ENCODE measurements around the gene NSMF.
A peak's percentile ranks its signal among the peaks of the same experiment; 100 is the strongest.

The NSMF gene

DNA sequence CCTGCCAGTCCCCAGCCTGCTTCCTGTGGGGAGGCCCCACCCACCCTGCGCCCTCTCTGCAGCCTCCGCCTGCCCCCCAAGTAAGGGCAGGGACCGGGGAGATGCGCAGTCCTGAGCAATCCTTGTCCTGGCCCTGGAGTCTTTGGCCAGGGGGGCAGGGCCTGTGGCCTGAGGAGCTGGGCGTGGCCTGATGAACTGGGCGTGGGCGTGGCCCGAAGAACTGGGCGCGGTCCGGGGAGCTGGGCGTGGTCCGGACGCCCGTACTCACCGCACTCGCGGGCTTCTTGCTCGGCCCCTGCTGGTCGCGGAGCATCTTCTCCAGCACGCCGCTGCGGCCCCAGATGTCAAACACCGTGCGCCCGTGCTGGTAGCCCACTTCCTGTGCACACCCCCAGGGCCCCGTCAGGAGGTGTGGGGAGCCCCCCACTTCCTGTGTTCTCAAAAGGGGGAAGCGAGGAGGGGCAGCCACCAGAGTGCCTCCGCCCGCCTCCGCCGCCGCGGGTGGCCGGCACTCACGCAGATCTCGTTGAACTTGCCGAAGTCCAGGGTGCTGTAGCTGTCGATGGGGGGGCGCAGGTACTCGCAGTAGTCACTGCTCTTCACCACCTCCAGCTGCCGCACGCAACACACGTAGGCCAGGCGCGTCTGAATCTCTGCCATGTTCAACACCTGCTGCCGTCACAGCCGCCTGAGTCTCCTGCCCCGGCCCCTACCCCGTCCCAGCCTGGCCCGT, 2.7 kb upstream of the NSMF start:
- Histone ChIP-seq H3K4me3 (ENCODE audit: low read depth, low read length, poor library complexity, severe bottlenecking) (peak overlapping the region; percentile 48), H3K27me3 (ENCODE audit: insufficient read depth, low read length) (peaks cover 5% of the 10 kb centered on the region; the same call in 1 of the 2 replicates), H3K9me3 (ENCODE audit: low read length) (no peaks in the 10 kb centered on the region), H3K27ac (ENCODE audit: low read depth, low read length, poor library complexity, severe bottlenecking) (no peak overlapping the region), H3K4me1 (ENCODE audit: insufficient read depth, low read length, severe bottlenecking) (peaks cover 32% of the 10 kb centered on the region), H3F3A (ENCODE audit: insufficient read depth, low read length) (no peaks in the 10 kb centered on the region), H2AFZ (ENCODE audit: low read length) (no peak overlapping the region), H3K79me2 (ENCODE audit: insufficient read depth, low read length) (no peaks in the 10 kb centered on the region), H3K9me2 (ENCODE audit: low read depth, low read length) (no peaks in the 10 kb centered on the region), H4K20me1 (ENCODE audit: insufficient read depth, low read length) (no peaks in the 10 kb centered on the region), H3K4me2 (ENCODE audit: low read length) (peak overlapping the region; percentile 61), H3K36me3 (ENCODE audit: insufficient read depth, low read length) (peaks cover 8% of the 10 kb centered on the region; the same call in 1 of the 2 replicates), H3K9ac (ENCODE audit: low read length) (peak overlapping the region; percentile 12; the same call in 1 of the 2 replicates)
- TF ChIP-seq, protein P1, sequence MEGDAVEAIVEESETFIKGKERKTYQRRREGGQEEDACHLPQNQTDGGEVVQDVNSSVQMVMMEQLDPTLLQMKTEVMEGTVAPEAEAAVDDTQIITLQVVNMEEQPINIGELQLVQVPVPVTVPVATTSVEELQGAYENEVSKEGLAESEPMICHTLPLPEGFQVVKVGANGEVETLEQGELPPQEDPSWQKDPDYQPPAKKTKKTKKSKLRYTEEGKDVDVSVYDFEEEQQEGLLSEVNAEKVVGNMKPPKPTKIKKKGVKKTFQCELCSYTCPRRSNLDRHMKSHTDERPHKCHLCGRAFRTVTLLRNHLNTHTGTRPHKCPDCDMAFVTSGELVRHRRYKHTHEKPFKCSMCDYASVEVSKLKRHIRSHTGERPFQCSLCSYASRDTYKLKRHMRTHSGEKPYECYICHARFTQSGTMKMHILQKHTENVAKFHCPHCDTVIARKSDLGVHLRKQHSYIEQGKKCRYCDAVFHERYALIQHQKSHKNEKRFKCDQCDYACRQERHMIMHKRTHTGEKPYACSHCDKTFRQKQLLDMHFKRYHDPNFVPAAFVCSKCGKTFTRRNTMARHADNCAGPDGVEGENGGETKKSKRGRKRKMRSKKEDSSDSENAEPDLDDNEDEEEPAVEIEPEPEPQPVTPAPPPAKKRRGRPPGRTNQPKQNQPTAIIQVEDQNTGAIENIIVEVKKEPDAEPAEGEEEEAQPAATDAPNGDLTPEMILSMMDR (IDR thresholded peaks at IDR 0.05; ENCODE audit: low read length) = peak; percentile 26; the same call in 1 of the 2 replicates
- no peak for TF ChIP-seq EZH2 (IDR thresholded peaks at IDR 0.05; ENCODE audit: borderline replicate concordance, low read length)

- Histone ChIP-seq H3K4me2 (ENCODE audit: low read length) (peak overlapping the region; percentile 61), H3K36me3 (ENCODE audit: insufficient read depth, low read length) (peaks cover 8% of the 10 kb centered on the region; the same call in 1 of the 2 replicates), H3K4me3 (ENCODE audit: low read depth, low read length, poor library complexity, severe bottlenecking) (peak overlapping the region; percentile 48), H3K9me2 (ENCODE audit: low read depth, low read length) (no peaks in the 10 kb centered on the region), H3K79me2 (ENCODE audit: insufficient read depth, low read length) (no peaks in the 10 kb centered on the region), H3K4me1 (ENCODE audit: insufficient read depth, low read length, severe bottlenecking) (peaks cover 32% of the 10 kb centered on the region), H4K20me1 (ENCODE audit: insufficient read depth, low read length) (no peaks in the 10 kb centered on the region), H3K9ac (ENCODE audit: low read length) (no peak overlapping the region), H3K9me3 (ENCODE audit: low read length) (no peaks in the 10 kb centered on the region), H3K27ac (ENCODE audit: low read depth, low read length, poor library complexity, severe bottlenecking) (no peak overlapping the region), H3K27me3 (ENCODE audit: insufficient read depth, low read length) (peaks cover 5% of the 10 kb centered on the region; the same call in 1 of the 2 replicates), H3F3A (ENCODE audit: insufficient read depth, low read length) (no peaks in the 10 kb centered on the region), H2AFZ (ENCODE audit: low read length) (no peak overlapping the region)
- TF ChIP-seq, protein P1 (IDR thresholded peaks at IDR 0.05; ENCODE audit: low read length) = no peak
- no peak for TF ChIP-seq EZH2 (IDR thresholded peaks at IDR 0.05; ENCODE audit: borderline replicate concordance, low read length)
These were observed 2.2 kb upstream of the NSMF start for GRCh38 chr9:137461316-137461662.

- Histone ChIP-seq H3K9me3 (ENCODE audit: low read length) (no peaks in the 10 kb centered on the region), H3K36me3 (ENCODE audit: insufficient read depth, low read length) (peaks cover 10% of the 10 kb centered on the region; the same call in 1 of the 2 replicates), H3F3A (ENCODE audit: insufficient read depth, low read length) (no peaks in the 10 kb centered on the region), H3K27me3 (ENCODE audit: insufficient read depth, low read length) (peaks cover 5% of the 10 kb centered on the region; the same call in 1 of the 2 replicates), H3K9me2 (ENCODE audit: low read depth, low read length) (no peaks in the 10 kb centered on the region), H3K9ac (ENCODE audit: low read length) (no peak overlapping the region), H3K79me2 (ENCODE audit: insufficient read depth, low read length) (no peaks in the 10 kb centered on the region), H3K4me1 (ENCODE audit: insufficient read depth, low read length, severe bottlenecking) (peaks cover 36% of the 10 kb centered on the region), H3K27ac (ENCODE audit: low read depth, low read length, poor library complexity, severe bottlenecking) (no peak overlapping the region), H4K20me1 (ENCODE audit: insufficient read depth, low read length) (no peaks in the 10 kb centered on the region), H3K4me3 (ENCODE audit: low read depth, low read length, poor library complexity, severe bottlenecking) (no peak overlapping the region), H3K4me2 (ENCODE audit: low read length) (no peak overlapping the region), H2AFZ (ENCODE audit: low read length) (no peak overlapping the region)
- no peak for TF ChIP-seq EZH2 (IDR thresholded peaks at IDR 0.05; ENCODE audit: borderline replicate concordance, low read length)
- TF ChIP-seq, protein P1 (IDR thresholded peaks at IDR 0.05; ENCODE audit: low read length) = no peak
These were observed 1.5 kb upstream of the NSMF start for GRCh38 chr9:137460363-137461315.
